Tibial nerve (tissue), 4 donors: ENCODE results near the gene TEX44. TPM values are rescaled to one million over a fixed set of nuclear protein-coding genes. Genes with fewer than 3 reads are reported as not detected.
A peak's percentile ranks its signal among the peaks of the same experiment; 100 is the strongest.
"Not testable (repeated sequence)": the region's sequence is repeated elsewhere in the genome, so short reads cannot be mapped to it uniquely, and the experiment has no call there.

Experiments used
- DNase-seq, 2 donors: peaks; one replicate each; pipeline ENCODE4 v3.0.0-alpha.2; 2019; ENCODE audit warnings: low spot score in 2 of 2
- H3K27ac ChIP-seq, 4 donors: fragments of 200-600 bp; sonication (generic) in 3 of 4; one replicate each; pipeline ENCODE4 v1.5.1; 2017 to 2019; ENCODE audit warnings: mild to moderate bottlenecking in 1 of 4
- H3K27me3 ChIP-seq, 2 donors: fragments of 200-600 bp; sonication (generic) in 1 of 2; one replicate each; pipeline versions ENCODE4 v1.5.1 to v1.6.0; 2017 to 2019
- H3K36me3 ChIP-seq, 3 donors: fragments of 200-600 bp; sonication (generic); one replicate each; pipeline ENCODE4 v1.5.1; 2018 to 2019
- H3K4me1 ChIP-seq, 4 donors: fragments of 200-600 bp; sonication (generic) in 3 of 4; one replicate each; pipeline ENCODE4 v1.5.1; 2017 to 2019
- H3K4me3 ChIP-seq, 4 donors: fragments of 200-600 bp; sonication (generic) in 3 of 4; one replicate each; pipeline ENCODE4 v1.5.1; 2017 to 2019; ENCODE audit warnings: mild to moderate bottlenecking in 1 of 4, moderate library complexity in 1 of 4
- H3K9me3 ChIP-seq, 4 donors: fragments of 200-600 bp; sonication (generic) in 3 of 4; one replicate each; pipeline ENCODE4 v1.5.1; 2017 to 2019
- EP300 ChIP-seq, 2 donors: sonication (generic); formaldehyde crosslinking; IDR thresholded peaks; one replicate each; pipeline ENCODE4 v1.6.1; 2017; ENCODE audit warnings: antibody characterized with exemption in 2 of 2, mild to moderate bottlenecking in 1 of 2
- POLR2A ChIP-seq, 2 donors: fragments of 450-650 bp; IDR thresholded peaks; one replicate each; pipeline ENCODE4 v1.6.1; 2017; ENCODE audit warnings: antibody characterized with exemption in 2 of 2, mild to moderate bottlenecking in 2 of 2, moderate library complexity in 2 of 2
- WGBS, 2 donors: methylation state at CpG; one replicate each; pipeline ENCODE4 v1.1.5; 2018; 5-methylcytosine and 5-hydroxymethylcytosine counted together
- total RNA-seq, 4 donors: library from RNA; depleted of rRNA; stranded (reverse); fragments of >200 nt; gene quantifications; one replicate each; pipeline ENCODE4 v1.1.0, GENCODE V29; 2016
- TF ChIP-seq, protein P1 (sequence below), 5 experiments: fragments of 200-600 bp in 3 of 5; fragments of 450-650 bp in 2 of 5; sonication (generic) in 3 of 5; IDR thresholded peaks; one replicate each; pipeline ENCODE4 v1.5.1; 2016 to 2019; ENCODE audit warnings: antibody characterized with exemption in 5 of 5, mild to moderate bottlenecking in 3 of 5, moderate library complexity in 2 of 5

TEX44 gene
- total RNA-seq, 4 donors from 2014 or later, result not detected

DNA sequence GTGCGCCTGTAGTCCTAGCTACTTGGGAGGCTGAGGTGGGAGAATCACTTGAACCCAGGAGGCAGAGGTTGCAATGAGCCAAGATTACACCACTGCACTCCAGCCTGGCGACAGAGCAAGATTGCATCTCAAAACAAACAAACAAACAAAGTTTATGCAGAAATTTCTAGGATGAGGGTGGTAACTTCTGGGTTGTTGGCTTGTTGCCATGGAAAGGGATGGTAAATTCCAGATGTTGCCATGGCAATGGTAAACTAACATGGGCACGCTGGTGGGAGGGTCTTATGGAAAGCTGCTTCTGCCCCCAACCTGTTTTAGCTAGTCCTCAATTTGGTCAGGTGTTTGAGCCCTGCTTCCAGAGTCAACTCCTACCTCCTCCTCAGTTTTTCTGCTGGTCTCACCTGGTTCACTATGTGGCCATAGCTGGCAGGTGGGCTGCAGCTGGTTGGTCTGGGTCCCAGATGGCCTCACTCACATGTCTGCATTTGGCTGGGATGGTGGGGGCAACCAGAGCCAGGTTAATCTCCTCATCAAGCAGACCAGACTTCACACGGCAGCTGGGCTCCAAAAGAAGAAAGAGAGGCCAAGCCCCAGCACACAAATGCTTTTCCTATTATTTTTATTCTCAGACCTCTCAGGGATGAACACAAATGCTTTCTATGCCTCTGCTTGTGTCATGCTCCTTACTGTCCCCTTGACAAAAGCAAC, 26.6 kb upstream of the TEX44 start:
- H3K4me1 ChIP-seq, result no peaks in the 10 kb centered on the region
- no peaks in the 10 kb centered on the region for H3K36me3 ChIP-seq
- H3K4me3 ChIP-seq, result no peak overlapping the region
- no peak for DNase-seq
- no peaks in the 10 kb centered on the region for H3K27me3 ChIP-seq
- TF ChIP-seq, protein P1, sequence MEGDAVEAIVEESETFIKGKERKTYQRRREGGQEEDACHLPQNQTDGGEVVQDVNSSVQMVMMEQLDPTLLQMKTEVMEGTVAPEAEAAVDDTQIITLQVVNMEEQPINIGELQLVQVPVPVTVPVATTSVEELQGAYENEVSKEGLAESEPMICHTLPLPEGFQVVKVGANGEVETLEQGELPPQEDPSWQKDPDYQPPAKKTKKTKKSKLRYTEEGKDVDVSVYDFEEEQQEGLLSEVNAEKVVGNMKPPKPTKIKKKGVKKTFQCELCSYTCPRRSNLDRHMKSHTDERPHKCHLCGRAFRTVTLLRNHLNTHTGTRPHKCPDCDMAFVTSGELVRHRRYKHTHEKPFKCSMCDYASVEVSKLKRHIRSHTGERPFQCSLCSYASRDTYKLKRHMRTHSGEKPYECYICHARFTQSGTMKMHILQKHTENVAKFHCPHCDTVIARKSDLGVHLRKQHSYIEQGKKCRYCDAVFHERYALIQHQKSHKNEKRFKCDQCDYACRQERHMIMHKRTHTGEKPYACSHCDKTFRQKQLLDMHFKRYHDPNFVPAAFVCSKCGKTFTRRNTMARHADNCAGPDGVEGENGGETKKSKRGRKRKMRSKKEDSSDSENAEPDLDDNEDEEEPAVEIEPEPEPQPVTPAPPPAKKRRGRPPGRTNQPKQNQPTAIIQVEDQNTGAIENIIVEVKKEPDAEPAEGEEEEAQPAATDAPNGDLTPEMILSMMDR (IDR thresholded peaks at IDR 0.05), result no peak
- TF ChIP-seq EP300 (IDR thresholded peaks at IDR 0.05) (no peak), POLR2A (IDR thresholded peaks at IDR 0.05) (no peak)
- WGBS, 2 donors, result 70 to 74% methylated on average over 4 of the region's 4 CpGs
- H3K27ac ChIP-seq, result no peak overlapping the region
- peaks cover 0 to 6% (median 0%) of the 10 kb centered on the region in 4 donors for H3K9me3 ChIP-seq

DNA sequence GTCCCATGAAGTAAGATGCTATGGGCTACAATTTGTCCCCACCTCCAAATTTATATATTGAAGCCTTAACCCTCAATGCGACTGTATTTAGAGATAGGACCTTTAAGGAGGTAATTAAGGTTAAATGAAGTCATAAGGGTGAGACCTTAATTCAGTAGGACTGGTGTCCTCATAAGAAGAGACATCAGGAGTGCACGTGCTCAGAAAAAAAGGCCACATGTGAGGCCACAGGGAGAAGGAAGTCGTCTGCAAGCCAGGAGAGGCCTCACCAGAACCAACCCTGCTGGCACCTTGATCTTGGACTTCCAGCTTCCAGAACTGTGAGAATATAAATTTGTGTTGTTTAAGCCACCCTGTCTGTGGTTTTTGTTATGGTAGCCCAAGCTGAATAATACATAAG, 25.5 kb upstream of the TEX44 start:
- TF ChIP-seq, protein P1 (IDR thresholded peaks at IDR 0.05), result no peak
- TF ChIP-seq EP300 (IDR thresholded peaks at IDR 0.05), result no peak
- no peak for TF ChIP-seq POLR2A (IDR thresholded peaks at IDR 0.05)
- WGBS, 2 donors, result 81 to 96% methylated on average over 3 of the region's 3 CpGs
- Histone ChIP-seq H3K4me3 (no peak overlapping the region), H3K27me3 (no peaks in the 10 kb centered on the region), H3K36me3 (no peaks in the 10 kb centered on the region), H3K4me1 (peaks cover 0 to 3% (median 0%) of the 10 kb centered on the region in 4 donors), H3K9me3 (peaks cover 0 to 6% (median 0%) of the 10 kb centered on the region in 4 donors), H3K27ac (no peak overlapping the region)
- DNase-seq, result no peak

DNA sequence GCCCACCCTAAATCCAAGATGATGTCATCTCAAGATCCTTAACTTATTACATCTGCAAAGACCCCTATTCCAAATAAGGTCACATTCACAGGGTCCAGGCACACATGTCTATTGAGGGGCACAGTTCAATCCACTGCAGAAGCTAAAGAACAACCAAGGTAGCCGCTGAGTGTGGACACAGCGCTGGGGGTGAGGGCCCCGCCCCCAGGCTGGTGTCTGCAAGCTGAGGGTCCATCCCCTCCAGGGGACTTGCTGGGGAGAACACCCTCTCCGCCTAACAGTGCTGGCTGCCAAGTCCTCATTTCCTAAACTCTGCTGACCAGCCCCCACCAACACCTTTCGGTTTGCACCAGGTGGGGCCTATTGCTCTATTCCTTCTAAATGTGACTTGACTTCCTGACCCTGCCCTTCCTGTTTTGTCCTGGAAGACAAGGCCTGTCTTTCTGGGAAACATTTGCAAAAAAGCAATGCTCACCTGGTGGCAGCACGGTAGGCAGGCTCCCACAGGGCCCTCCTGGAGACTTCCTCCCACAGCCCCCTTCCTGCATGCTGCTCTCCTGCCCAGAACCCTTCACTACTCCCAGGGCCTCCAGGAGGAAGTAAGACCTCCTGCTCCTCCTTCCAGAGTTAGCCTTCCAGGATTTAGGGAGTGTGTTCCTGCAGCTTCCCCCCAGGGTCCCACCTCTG, 24.4 kb upstream of the TEX44 start:
- Histone ChIP-seq H3K4me1 (peaks cover 0 to 5% (median 0%) of the 10 kb centered on the region in 4 donors), H3K27ac (no peak overlapping the region), H3K4me3 (no peak overlapping the region), H3K9me3 (peaks cover 0 to 6% (median 0%) of the 10 kb centered on the region in 4 donors), H3K27me3 (no peaks in the 10 kb centered on the region), H3K36me3 (no peaks in the 10 kb centered on the region)
- TF ChIP-seq, protein P1 (IDR thresholded peaks at IDR 0.05), result no peak
- TF ChIP-seq POLR2A (IDR thresholded peaks at IDR 0.05) (no peak), EP300 (IDR thresholded peaks at IDR 0.05) (no peak)
- DNase-seq, result no peak
- 76 to 81% methylated on average over 6 of the region's 6 CpGs for WGBS, 2 donors

DNA sequence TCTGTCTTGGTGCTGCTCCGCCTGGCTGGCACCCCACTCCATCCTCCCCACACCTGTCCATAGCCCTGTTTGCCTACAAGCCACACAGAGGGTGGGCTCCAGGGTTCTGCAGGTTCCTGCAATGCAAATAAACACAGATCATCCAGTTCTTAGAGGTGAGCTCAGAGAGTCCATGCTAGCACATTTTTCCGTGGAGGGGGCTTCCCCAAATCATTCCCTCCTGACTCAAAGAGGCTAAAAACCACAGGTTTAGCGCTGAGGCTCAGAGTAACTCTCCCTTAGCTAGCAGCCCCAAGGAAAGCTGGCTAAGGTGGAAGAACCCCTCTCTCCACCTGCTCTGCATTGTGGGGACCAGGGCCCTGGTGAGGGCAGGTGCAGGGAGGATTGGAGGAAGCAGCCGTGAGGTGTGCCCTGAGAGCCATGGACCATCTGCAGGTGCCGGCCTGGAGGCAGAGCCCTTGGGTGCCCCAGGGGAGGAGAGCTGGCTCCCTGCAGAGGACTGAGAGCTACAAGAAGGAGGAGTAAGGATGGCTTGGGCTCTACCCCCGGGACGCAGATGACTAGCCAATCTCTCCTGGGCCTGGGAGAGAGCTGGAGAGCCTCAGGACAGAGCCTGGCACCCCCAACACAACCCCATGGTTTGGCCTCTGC, 23.8 kb upstream of the TEX44 start:
- H3K4me1 ChIP-seq, result peaks cover 0 to 5% (median 0%) of the 10 kb centered on the region in 4 donors
- 86 to 90% methylated on average over 6 to 7 of the region's 7 CpGs for WGBS, 2 donors
- peaks cover 0 to 6% (median 0%) of the 10 kb centered on the region in 4 donors for H3K9me3 ChIP-seq
- H3K27me3 ChIP-seq, result no peaks in the 10 kb centered on the region
- H3K4me3 ChIP-seq, result no peak overlapping the region
- DNase-seq, result no peak
- no peaks in the 10 kb centered on the region for H3K36me3 ChIP-seq
- no peak overlapping the region for H3K27ac ChIP-seq
- no peak for TF ChIP-seq EP300 (IDR thresholded peaks at IDR 0.05)

DNA sequence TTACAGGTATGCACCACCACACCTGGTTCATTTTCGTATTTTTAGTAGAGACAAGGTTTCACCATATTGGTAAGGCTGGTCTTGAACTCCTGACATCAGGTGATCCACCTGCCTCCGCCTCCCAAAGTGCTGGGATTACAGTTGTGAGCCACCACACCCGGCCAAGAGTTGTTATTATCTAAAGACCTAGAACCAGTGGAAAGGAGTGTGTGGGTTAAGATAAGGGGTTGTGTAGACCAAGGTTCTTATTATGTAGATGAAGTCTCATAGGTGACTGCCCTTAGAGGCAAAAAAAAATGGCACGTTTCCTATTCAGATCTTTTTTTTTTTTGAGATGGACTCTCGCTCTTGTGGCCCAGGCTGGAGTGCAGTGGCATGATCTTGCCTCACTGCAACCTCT, 21.7 kb upstream of the TEX44 start:
- H3K9me3 ChIP-seq, H3K27me3 ChIP-seq, H3K4me1 ChIP-seq, H3K36me3 ChIP-seq, DNase-seq, H3K4me3 ChIP-seq: not testable (repeated sequence)
- peak overlapping the region in 2 of 4 donors; percentile 57 to 76 for H3K27ac ChIP-seq
- 83 to 91% methylated on average over 5 of the region's 5 CpGs for WGBS, 2 donors
